ENCODE measurements around the gene PGGHG.

Gene PGGHG

DNA sequence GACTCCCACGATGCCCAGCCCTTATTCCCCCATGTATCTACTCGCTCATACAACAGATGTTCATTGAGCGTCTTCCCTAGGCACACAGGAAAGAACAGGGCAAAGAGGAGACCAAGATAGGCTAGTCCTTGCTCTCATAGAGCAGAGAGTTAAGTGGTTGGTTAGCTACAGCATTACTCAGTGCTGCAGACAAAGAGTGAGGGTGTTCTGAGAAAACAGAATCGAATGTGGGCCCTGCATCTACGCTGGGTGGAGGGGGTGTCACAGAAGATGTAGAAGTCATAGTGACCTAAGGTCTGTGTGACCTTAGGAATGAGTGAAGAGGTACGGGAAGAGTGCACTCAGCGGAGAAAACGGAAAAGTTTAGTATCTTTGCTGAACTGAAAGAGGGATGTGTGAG, 39.9 kb upstream of the PGGHG start:
- no peak overlapping the region for H4K8ac ChIP-seq (ENCODE audit: low read depth, low read length)
- H3K14ac ChIP-seq (ENCODE audit: low read length), result no peak overlapping the region
- H3K79me1 ChIP-seq (ENCODE audit: low read length), result no peaks in the 10 kb centered on the region
- H3K18ac ChIP-seq (ENCODE audit: low read length), result no peak overlapping the region
- no peaks in the 10 kb centered on the region for H3K79me2 ChIP-seq (ENCODE audit: control insufficient read depth, insufficient read depth, low read length, poor library complexity)
- no peak overlapping the region for H2BK12ac ChIP-seq (ENCODE audit: low read length)
- DNase-seq, result no peak
- peaks cover 53 to 72% of the 10 kb centered on the region in 2 experiments for H3K36me3 ChIP-seq (ENCODE audit: control insufficient read depth in 1 of 2, insufficient read depth in 2 of 2, low read length in 2 of 2)
- no CpG with 5 or more reads among the region's 8 CpGs for WGBS (ENCODE audit: extremely low coverage, insufficient coverage, insufficient read length)
- no peaks in the 10 kb centered on the region for H3K4me1 ChIP-seq (ENCODE audit: control insufficient read depth in 1 of 2, insufficient read depth in 2 of 2, low read length in 2 of 2)
- H2AK5ac ChIP-seq (ENCODE audit: low read length), result no peak overlapping the region
- peaks cover 2% of the 10 kb centered on the region for H3K9me3 ChIP-seq (ENCODE audit: insufficient read depth, low read depth, low read length)
- H3K4me3 ChIP-seq (ENCODE audit: low read depth, low read length), result no peak overlapping the region
- no peak overlapping the region for H3K4me2 ChIP-seq (ENCODE audit: low read length)
- no peak overlapping the region for H2BK120ac ChIP-seq (ENCODE audit: insufficient read depth, low read length, poor library complexity)
- H2AFZ ChIP-seq (ENCODE audit: insufficient read depth, low read length, poor library complexity), result no peak overlapping the region
- H3K27me3 ChIP-seq (ENCODE audit: insufficient read depth, low read length), result no peaks in the 10 kb centered on the region
- H3K27ac ChIP-seq (ENCODE audit: low read depth, low read length), result no peak overlapping the region
- H4K12ac ChIP-seq (ENCODE audit: low read depth, low read length), result no peak overlapping the region
- no peak overlapping the region for H3K23ac ChIP-seq (ENCODE audit: low read length)
- H3K9ac ChIP-seq (ENCODE audit: low read length), result peak overlapping the region; percentile 42
- no peak overlapping the region for H2BK5ac ChIP-seq (ENCODE audit: low read depth, low read length, poor library complexity)
- H3K4ac ChIP-seq (ENCODE audit: low read depth, low read length), result no peak overlapping the region
- H4K91ac ChIP-seq (ENCODE audit: low read depth, low read length), result no peak overlapping the region

DNA sequence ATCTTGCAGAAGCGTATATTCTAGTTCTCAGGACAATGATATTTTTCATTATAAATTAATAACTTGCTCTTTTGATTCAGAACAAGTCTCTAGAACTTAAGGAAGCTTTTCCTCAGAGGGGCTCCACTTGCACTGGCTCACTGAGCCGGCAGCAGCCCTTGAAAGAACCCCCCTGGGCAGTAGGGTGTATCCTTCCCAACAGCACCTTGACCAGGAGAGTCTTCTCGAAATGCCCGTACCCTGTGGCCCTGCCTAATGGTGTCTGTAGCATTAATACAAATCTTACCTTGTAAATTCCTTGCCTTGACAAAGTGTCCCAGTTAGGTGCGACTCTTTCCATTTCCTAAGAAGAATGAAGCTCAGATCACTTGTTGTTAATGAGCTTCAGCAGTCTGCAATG, 38.7 kb upstream of the PGGHG start:
- peaks cover 47 to 63% of the 10 kb centered on the region in 2 experiments for H3K36me3 ChIP-seq (ENCODE audit: control insufficient read depth in 1 of 2, insufficient read depth in 2 of 2, low read length in 2 of 2)
- no peak overlapping the region for H3K23ac ChIP-seq (ENCODE audit: low read length)
- H2AK5ac ChIP-seq (ENCODE audit: low read length), result no peak overlapping the region
- H3K4me1 ChIP-seq (ENCODE audit: control insufficient read depth in 1 of 2, insufficient read depth in 2 of 2, low read length in 2 of 2), result no peaks in the 10 kb centered on the region
- no CpG with 5 or more reads among the region's 5 CpGs for WGBS (ENCODE audit: extremely low coverage, insufficient coverage, insufficient read length)
- no peak overlapping the region for H3K4ac ChIP-seq (ENCODE audit: low read depth, low read length)
- H2BK12ac ChIP-seq (ENCODE audit: low read length), result no peak overlapping the region
- H3K18ac ChIP-seq (ENCODE audit: low read length), result no peak overlapping the region
- no peak overlapping the region for H2BK5ac ChIP-seq (ENCODE audit: low read depth, low read length, poor library complexity)
- H2AFZ ChIP-seq (ENCODE audit: insufficient read depth, low read length, poor library complexity), result no peak overlapping the region
- no peak for DNase-seq
- no peaks in the 10 kb centered on the region for H3K27me3 ChIP-seq (ENCODE audit: insufficient read depth, low read length)
- no peak overlapping the region for H3K4me3 ChIP-seq (ENCODE audit: low read depth, low read length)
- H3K79me1 ChIP-seq (ENCODE audit: low read length), result no peaks in the 10 kb centered on the region
- no peak overlapping the region for H4K91ac ChIP-seq (ENCODE audit: low read depth, low read length)
- peaks cover 2% of the 10 kb centered on the region for H3K9me3 ChIP-seq (ENCODE audit: insufficient read depth, low read depth, low read length)
- H3K9ac ChIP-seq (ENCODE audit: low read length), result no peak overlapping the region
- no peak overlapping the region for H4K8ac ChIP-seq (ENCODE audit: low read depth, low read length)
- no peak overlapping the region for H2BK120ac ChIP-seq (ENCODE audit: insufficient read depth, low read length, poor library complexity)
- no peaks in the 10 kb centered on the region for H3K79me2 ChIP-seq (ENCODE audit: control insufficient read depth, insufficient read depth, low read length, poor library complexity)
- no peak overlapping the region for H3K14ac ChIP-seq (ENCODE audit: low read length)
- no peak overlapping the region for H3K4me2 ChIP-seq (ENCODE audit: low read length)
- H4K12ac ChIP-seq (ENCODE audit: low read depth, low read length), result no peak overlapping the region
- no peak overlapping the region for H3K27ac ChIP-seq (ENCODE audit: low read depth, low read length)

DNA sequence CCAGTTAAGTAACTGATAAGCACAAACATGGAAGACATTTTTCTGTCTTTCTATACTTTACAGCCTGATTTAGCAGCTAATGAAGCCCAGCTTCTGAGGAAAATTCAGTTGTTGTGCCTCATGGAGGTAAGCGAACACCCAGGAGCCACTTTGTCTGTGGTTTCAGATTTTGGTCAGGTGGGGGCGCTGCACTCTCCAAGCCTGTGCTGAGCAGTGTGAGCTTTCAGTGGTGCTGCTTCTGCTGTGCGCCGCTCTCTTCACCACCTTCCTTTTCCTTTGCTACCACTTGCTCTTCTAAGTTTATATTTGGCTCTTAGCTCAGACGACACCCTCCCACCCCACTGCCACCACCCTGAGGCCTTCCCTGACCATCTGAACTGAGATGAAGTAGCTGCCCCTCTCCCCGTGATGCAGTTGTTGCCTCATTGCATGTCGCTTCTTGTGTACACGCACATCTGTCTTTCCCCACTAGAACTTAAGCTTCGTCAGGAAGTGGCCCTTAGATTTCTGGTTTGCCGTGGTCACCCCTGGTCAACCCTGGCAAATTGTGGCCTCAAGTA, 38.1 kb upstream of the PGGHG start:
- Histone ChIP-seq H2BK5ac (ENCODE audit: low read depth, low read length, poor library complexity) (no peak overlapping the region), H3K79me1 (ENCODE audit: low read length) (no peaks in the 10 kb centered on the region), H3K4me1 (ENCODE audit: control insufficient read depth in 1 of 2, insufficient read depth in 2 of 2, low read length in 2 of 2) (no peaks in the 10 kb centered on the region), H4K12ac (ENCODE audit: low read depth, low read length) (no peak overlapping the region), H3K14ac (ENCODE audit: low read length) (no peak overlapping the region), H3K4me3 (ENCODE audit: low read depth, low read length) (no peak overlapping the region), H3K18ac (ENCODE audit: low read length) (no peak overlapping the region), H4K91ac (ENCODE audit: low read depth, low read length) (no peak overlapping the region), H3K36me3 (ENCODE audit: control insufficient read depth in 1 of 2, insufficient read depth in 2 of 2, low read length in 2 of 2) (peaks cover 43 to 59% of the 10 kb centered on the region in 2 experiments), H3K4ac (ENCODE audit: low read depth, low read length) (no peak overlapping the region), H3K27me3 (ENCODE audit: insufficient read depth, low read length) (no peaks in the 10 kb centered on the region), H3K9me3 (ENCODE audit: insufficient read depth, low read depth, low read length) (peaks cover 2% of the 10 kb centered on the region), H3K4me2 (ENCODE audit: low read length) (no peak overlapping the region), H2AK5ac (ENCODE audit: low read length) (no peak overlapping the region), H3K23ac (ENCODE audit: low read length) (no peak overlapping the region), H3K79me2 (ENCODE audit: control insufficient read depth, insufficient read depth, low read length, poor library complexity) (no peaks in the 10 kb centered on the region), H4K8ac (ENCODE audit: low read depth, low read length) (no peak overlapping the region), H3K27ac (ENCODE audit: low read depth, low read length) (no peak overlapping the region), H2BK120ac (ENCODE audit: insufficient read depth, low read length, poor library complexity) (no peak overlapping the region), H3K9ac (ENCODE audit: low read length) (no peak overlapping the region), H2BK12ac (ENCODE audit: low read length) (no peak overlapping the region), H2AFZ (ENCODE audit: insufficient read depth, low read length, poor library complexity) (no peak overlapping the region)
- DNase-seq, result peak; percentile 38 to 69
- no CpG with 5 or more reads among the region's 10 CpGs for WGBS (ENCODE audit: extremely low coverage, insufficient coverage, insufficient read length)

DNA sequence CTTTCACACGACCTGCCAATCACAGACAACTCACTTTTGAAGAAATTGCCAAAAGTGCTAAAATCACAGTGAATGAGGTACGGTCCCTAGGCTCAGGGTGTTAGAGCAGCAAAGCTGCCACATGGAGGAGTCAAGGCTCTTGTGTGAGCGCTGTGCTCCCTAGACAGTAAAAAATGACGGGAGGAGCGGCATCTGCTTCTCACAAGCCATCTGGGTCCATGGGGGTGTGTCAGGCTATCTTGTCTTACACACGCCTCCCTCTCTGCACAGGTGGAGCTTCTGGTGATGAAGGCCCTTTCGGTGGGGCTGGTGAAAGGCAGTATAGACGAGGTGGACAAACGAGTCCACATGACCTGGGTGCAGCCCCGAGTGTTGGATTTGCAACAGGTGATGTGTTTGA, 37.4 kb upstream of the PGGHG start:
- no peak overlapping the region for H3K4me3 ChIP-seq (ENCODE audit: low read depth, low read length)
- no peak overlapping the region for H2AK5ac ChIP-seq (ENCODE audit: low read length)
- no peak overlapping the region for H3K4ac ChIP-seq (ENCODE audit: low read depth, low read length)
- H3K23ac ChIP-seq (ENCODE audit: low read length), result no peak overlapping the region
- H2BK12ac ChIP-seq (ENCODE audit: low read length), result no peak overlapping the region
- H3K9ac ChIP-seq (ENCODE audit: low read length), result no peak overlapping the region
- peaks cover 36 to 51% of the 10 kb centered on the region in 2 experiments for H3K36me3 ChIP-seq (ENCODE audit: control insufficient read depth in 1 of 2, insufficient read depth in 2 of 2, low read length in 2 of 2)
- H3K4me2 ChIP-seq (ENCODE audit: low read length), result no peak overlapping the region
- H3K27me3 ChIP-seq (ENCODE audit: insufficient read depth, low read length), result no peaks in the 10 kb centered on the region
- H3K79me2 ChIP-seq (ENCODE audit: control insufficient read depth, insufficient read depth, low read length, poor library complexity), result no peaks in the 10 kb centered on the region
- no peak overlapping the region for H3K18ac ChIP-seq (ENCODE audit: low read length)
- no peak overlapping the region for H2AFZ ChIP-seq (ENCODE audit: insufficient read depth, low read length, poor library complexity)
- no peak overlapping the region for H4K91ac ChIP-seq (ENCODE audit: low read depth, low read length)
- no peak overlapping the region for H3K27ac ChIP-seq (ENCODE audit: low read depth, low read length)
- WGBS (ENCODE audit: extremely low coverage, insufficient coverage, insufficient read length), result no CpG with 5 or more reads among the region's 10 CpGs
- no peak overlapping the region for H2BK120ac ChIP-seq (ENCODE audit: insufficient read depth, low read length, poor library complexity)
- H4K8ac ChIP-seq (ENCODE audit: low read depth, low read length), result no peak overlapping the region
- no peaks in the 10 kb centered on the region for H3K79me1 ChIP-seq (ENCODE audit: low read length)
- peaks cover 4% of the 10 kb centered on the region for H3K9me3 ChIP-seq (ENCODE audit: insufficient read depth, low read depth, low read length)
- no peaks in the 10 kb centered on the region for H3K4me1 ChIP-seq (ENCODE audit: control insufficient read depth in 1 of 2, insufficient read depth in 2 of 2, low read length in 2 of 2)
- H2BK5ac ChIP-seq (ENCODE audit: low read depth, low read length, poor library complexity), result no peak overlapping the region
- H4K12ac ChIP-seq (ENCODE audit: low read depth, low read length), result no peak overlapping the region
- DNase-seq, result peak in 1 of 2 donors; percentile 9
- H3K14ac ChIP-seq (ENCODE audit: low read length), result no peak overlapping the region
